ENCODE measurements around the gene TSTD1.
"Not testable (repeated sequence)": the region's sequence is repeated elsewhere in the genome, so short reads cannot be mapped to it uniquely, and the experiment has no call there.

Gene TSTD1

GRCh38 chr1:161007369-161007768 lies 31.4 kb downstream of the TSTD1 start:
- no peak for DNase-seq (ENCODE audit: low spot score)

- DNase-seq (ENCODE audit: low spot score) = no peak
These were observed 32.2 kb downstream of the TSTD1 start for GRCh38 chr1:161006563-161006962.

GRCh38 chr1:161001525-161001924 lies 37.2 kb downstream of the TSTD1 start:
- DNase-seq (ENCODE audit: low spot score) = no peak

- no peak for DNase-seq (ENCODE audit: low spot score)
These were observed 37.9 kb downstream of the TSTD1 start for GRCh38 chr1:161000736-161001480.

GRCh38 chr1:160999376-160999775 lies 39.4 kb downstream of the TSTD1 start:
- no peak for DNase-seq (ENCODE audit: low spot score)

- peak; percentile 38 for DNase-seq (ENCODE audit: low spot score)
These were observed 41.3 kb downstream of the TSTD1 start for GRCh38 chr1:160997323-160998038.

- peak; percentile 32 for DNase-seq (ENCODE audit: low spot score)
These were observed 42.6 kb downstream of the TSTD1 start for GRCh38 chr1:160996178-160996577.

GRCh38 chr1:160993544-160994193 lies 45.1 kb downstream of the TSTD1 start:
- peak; percentile 48 for DNase-seq (ENCODE audit: low spot score)

- DNase-seq (ENCODE audit: low spot score) = not testable (repeated sequence)
These were observed 46.7 kb downstream of the TSTD1 start for GRCh38 chr1:160992036-160992435.

Measured in SW480 (cell line).